H1 (cell line): ENCODE results near the gene SUCNR1.

Experiments used
- CTCF ChIP-seq, 3 experiments: IDR thresholded peaks; 1 replicate in 2 of 3; 2 replicates in 1 of 3; pipeline versions ENCODE4 v1.5.1 to v1.6.1; 2011; ENCODE audit warnings: low read length in 3 of 3, mild to moderate bottlenecking in 3 of 3, inconsistent platforms in 2 of 3, low read depth in 1 of 3, moderate library complexity in 1 of 3; ENCODE audit not compliant: insufficient read depth in 1 of 3; ENCODE audit errors: control extremely low read depth in 1 of 3
- EGR1 ChIP-seq: IDR thresholded peaks from 2 replicates; pipeline ENCODE4 v1.6.1; 2011; ENCODE audit warnings: low read depth, low read length, borderline replicate concordance
- PHF8 ChIP-seq: fragments of 200-600 bp; sonication (generic); conservative IDR thresholded peaks from 2 replicates; pipeline ENCODE4 v1.7.1; 2012; ENCODE audit warnings: low read depth, mild to moderate bottlenecking, inconsistent platforms, low read length, moderate library complexity
- POLR2A ChIP-seq, 2 experiments: IDR thresholded peaks; 1 replicate in 1 of 2; 2 replicates in 1 of 2; pipeline ENCODE4 v1.6.1; 2011; ENCODE audit warnings: low read depth in 2 of 2, low read length in 2 of 2, mild to moderate bottlenecking in 2 of 2; ENCODE audit errors: control extremely low read depth in 1 of 2
- TEAD4 ChIP-seq: IDR thresholded peaks from 2 replicates; pipeline ENCODE4 v1.6.1; 2012; ENCODE audit warnings: low read depth, low read length, inconsistent platforms, mixed read lengths
- ZNF274 ChIP-seq: IDR thresholded peaks from 2 replicates; pipeline ENCODE4 v1.7.0; 2012; ENCODE audit warnings: low read length, borderline replicate concordance; ENCODE audit errors: extremely low read depth

DNA sequence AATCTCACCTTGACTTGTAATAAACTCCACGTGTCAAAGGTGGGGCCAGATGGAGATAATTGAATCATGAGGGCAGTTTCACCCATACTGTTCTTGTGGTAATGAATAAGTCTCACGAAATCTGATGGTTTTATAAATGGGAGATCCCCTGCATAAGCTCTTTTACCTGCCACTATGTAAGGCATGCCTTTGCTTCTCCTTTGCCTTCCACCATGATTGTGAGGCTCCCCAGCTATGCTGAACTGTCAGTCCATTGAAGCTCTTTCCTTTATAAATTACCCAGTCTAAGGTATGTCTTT lies 45.5 kb downstream of the SUCNR1 start:
- TF ChIP-seq TEAD4 (no peak), ZNF274 (no peak), EGR1 (no peak), POLR2A (IDR thresholded peaks at IDR 0.05; ENCODE audit: control extremely low read depth in 1 of 2, low read depth in 2 of 2, low read length in 2 of 2) (no peak), PHF8 (no peak), CTCF (IDR thresholded peaks at IDR 0.05; ENCODE audit: control extremely low read depth in 1 of 3, insufficient read depth in 1 of 3, low read depth in 1 of 3, low read length in 3 of 3) (no peak)
